Liver (tissue), 9 donors: ENCODE results near the gene ABCG8. TPM values are rescaled to one million over a fixed set of nuclear protein-coding genes. Genes with fewer than 3 reads are reported as not detected.

Experiments
- DNase-seq: peaks from one replicate; pipeline ENCODE4 v3.0.0-alpha.2; 2017; ENCODE audit warnings: low spot score
- H3K27ac ChIP-seq, 2 donors: one replicate each; pipeline ENCODE4 v1.7.0; 2013; ENCODE audit warnings: inconsistent platforms in 2 of 2, low read length in 2 of 2, control low read depth in 1 of 2, low read depth in 1 of 2, mild to moderate bottlenecking in 1 of 2
- H3K27me3 ChIP-seq, 4 donors: one replicate each; pipeline versions ENCODE4 v1.6.1 to v1.7.0; 2013; ENCODE audit warnings: low read length in 3 of 4, inconsistent platforms in 1 of 4, mild to moderate bottlenecking in 1 of 4, moderate library complexity in 1 of 4; ENCODE audit not compliant: control insufficient read depth in 4 of 4, insufficient read depth in 4 of 4
- H3K36me3 ChIP-seq, 4 donors: one replicate each; pipeline versions ENCODE4 v1.6.1 to v1.7.0; 2013; ENCODE audit warnings: low read length in 3 of 4, mild to moderate bottlenecking in 3 of 4, low read depth in 1 of 4, moderate library complexity in 1 of 4; ENCODE audit not compliant: control insufficient read depth in 4 of 4, insufficient read depth in 3 of 4
- H3K4me1 ChIP-seq, 4 donors: one replicate each; pipeline versions ENCODE4 v1.6.1 to v1.7.0; 2013; ENCODE audit warnings: low read length in 3 of 4, mild to moderate bottlenecking in 3 of 4, moderate library complexity in 1 of 4; ENCODE audit not compliant: control insufficient read depth in 4 of 4, insufficient read depth in 4 of 4
- H3K4me3 ChIP-seq, 3 donors: one replicate each; pipeline versions ENCODE4 v1.6.1 to v1.7.0; 2013; ENCODE audit warnings: low read length in 3 of 3, control low read depth in 1 of 3, low read depth in 1 of 3, mild to moderate bottlenecking in 1 of 3
- H3K9ac ChIP-seq, 2 donors: one replicate each; pipeline ENCODE4 v1.7.0; 2013; ENCODE audit warnings: low read length in 2 of 2, mild to moderate bottlenecking in 2 of 2, moderate library complexity in 2 of 2, control low read depth in 1 of 2, low read depth in 1 of 2
- H3K9me3 ChIP-seq, 4 donors: one replicate each; pipeline versions ENCODE4 v1.6.1 to v1.7.0; 2013; ENCODE audit warnings: low read length in 3 of 4; ENCODE audit not compliant: control insufficient read depth in 4 of 4
- EGR1 ChIP-seq, 2 donors: IDR thresholded peaks; 2 replicates each; pipeline ENCODE4 v1.6.1; 2016 to 2018; ENCODE audit warnings: antibody characterized with exemption in 2 of 2, low read depth in 2 of 2
- FOXA1 ChIP-seq: IDR thresholded peaks from 2 replicates; pipeline ENCODE4 v1.6.1; 2016; ENCODE audit warnings: antibody characterized with exemption
- FOXA2 ChIP-seq: IDR thresholded peaks from 2 replicates; pipeline ENCODE4 v1.6.1; 2016; ENCODE audit warnings: antibody characterized with exemption
- GABPA ChIP-seq, 2 donors: IDR thresholded peaks in 1 of 2; conservative IDR thresholded peaks in 1 of 2; 2 replicates each; pipeline ENCODE4 v1.6.1; 2016; ENCODE audit warnings: antibody characterized with exemption in 2 of 2, mild to moderate bottlenecking in 1 of 2, moderate library complexity in 1 of 2
- HNF4A ChIP-seq, 2 donors: conservative IDR thresholded peaks; 2 replicates each; pipeline ENCODE4 v1.6.1; 2016; ENCODE audit warnings: antibody characterized with exemption in 2 of 2, mild to moderate bottlenecking in 2 of 2
- HNF4G ChIP-seq: IDR thresholded peaks from 2 replicates; pipeline ENCODE4 v1.6.1; 2016; ENCODE audit warnings: antibody characterized with exemption
- JUND ChIP-seq, 2 donors: IDR thresholded peaks; 2 replicates each; pipeline ENCODE4 v1.6.1; 2016; ENCODE audit warnings: antibody characterized with exemption in 2 of 2
- NR2F2 ChIP-seq: IDR thresholded peaks from 2 replicates; pipeline ENCODE4 v1.6.1; 2016; ENCODE audit warnings: antibody characterized with exemption
- RAD21 ChIP-seq, 2 donors: IDR thresholded peaks; 2 replicates each; pipeline ENCODE4 v1.6.1; 2016; ENCODE audit warnings: antibody characterized with exemption in 2 of 2, mild to moderate bottlenecking in 2 of 2
- RXRA ChIP-seq, 2 donors: IDR thresholded peaks; 2 replicates each; pipeline ENCODE4 v1.6.1; 2017 to 2018; ENCODE audit warnings: antibody characterized with exemption in 2 of 2, mild to moderate bottlenecking in 1 of 2
- TAF1 ChIP-seq: conservative IDR thresholded peaks from 2 replicates; pipeline ENCODE4 v1.6.1; 2016; ENCODE audit warnings: antibody characterized with exemption, mild to moderate bottlenecking
- WGBS: extraction: QIAGEN DNeasy Blood & Tissue Kit; methylation state at CpG from one replicate; pipeline ENCODE4 v1.1.7; 2013; 5-methylcytosine and 5-hydroxymethylcytosine counted together
- polyA plus RNA-seq, 2 donors: library from polyadenylated mRNA; stranded (reverse) in 1 of 2; unstranded in 1 of 2; fragments of 200-250 nt in 1 of 2; fragments of >200 nt in 1 of 2; fragmentation: Nextera tagmentation in 1 of 2; extraction: Ambion mirVana in 1 of 2; gene quantifications; one replicate each; pipeline versions ENCODE4 v1.2.1 to v1.2.3, GENCODE V29; 2013 to 2015
- total RNA-seq, 2 donors: library from RNA; depleted of rRNA; stranded (reverse); fragments of >200 nt; gene quantifications; one replicate each; pipeline ENCODE4 v1.2.3, GENCODE V29; 2014
- TF ChIP-seq, protein P1 (sequence below): IDR thresholded peaks from 2 replicates; pipeline ENCODE4 v1.6.1; 2016; ENCODE audit warnings: antibody characterized with exemption, mild to moderate bottlenecking
- TF ChIP-seq, protein P2 (sequence below): IDR thresholded peaks from 2 replicates; pipeline ENCODE4 v1.6.1; 2016; ENCODE audit warnings: antibody characterized with exemption
- TF ChIP-seq, protein P3 (sequence below): IDR thresholded peaks from 2 replicates; pipeline ENCODE4 v1.6.1; 2016; ENCODE audit warnings: antibody characterized with exemption
- donor health status: healthy.
- donor health status: healthy.
- donor health status: healthy.
- donor health status: healthy.
- donor health status: healthy.

ABCG8 gene
- total and polyA plus RNA-seq, 4 donors, result 16.8 to 81.2 (median 37.5) TPM

DNA sequence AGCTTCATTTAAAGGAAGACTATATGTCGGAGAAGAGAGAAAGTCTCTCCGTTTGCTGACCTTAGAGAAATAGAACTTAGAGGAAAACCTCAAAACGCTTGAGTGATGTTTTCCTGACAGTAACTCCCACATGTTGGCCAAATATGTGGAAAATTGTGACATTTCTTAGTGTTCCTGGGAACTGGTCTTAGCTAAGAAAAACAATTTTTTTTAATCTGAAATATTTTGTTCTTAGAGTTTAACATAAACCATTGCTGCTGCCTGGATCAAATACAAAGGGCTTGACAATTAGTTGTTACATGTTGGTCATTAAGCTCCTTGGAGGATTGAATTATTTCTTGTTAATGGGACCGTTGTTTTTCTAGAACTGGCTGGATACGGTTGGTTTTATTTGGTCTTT lies 48.6 kb upstream of the ABCG8 start:
- H3K4me1 ChIP-seq, result no peaks in the 10 kb centered on the region
- no peak for DNase-seq
- no peak overlapping the region for H3K9ac ChIP-seq
- WGBS, result 91% methylated on average over 5 of the region's 5 CpGs
- no peak overlapping the region for H3K27ac ChIP-seq
- peaks cover 0 to 5% (median 0%) of the 10 kb centered on the region in 4 donors for H3K36me3 ChIP-seq
- no peak overlapping the region for H3K4me3 ChIP-seq
- TF ChIP-seq RAD21 (IDR thresholded peaks at IDR 0.05) (no peak), GABPA (IDR thresholded peaks at IDR 0.05 in 1 of 2, conservative IDR thresholded peaks at IDR 0.05 in 1 of 2) (no peak), FOXA1 (no peak), FOXA2 (no peak), RXRA (IDR thresholded peaks at IDR 0.05) (no peak), JUND (IDR thresholded peaks at IDR 0.05) (no peak), HNF4A (conservative IDR thresholded peaks at IDR 0.05) (no peak), TAF1 (no peak), HNF4G (no peak), EGR1 (IDR thresholded peaks at IDR 0.05; ENCODE audit: low read depth in 2 of 2) (no peak)
- TF ChIP-seq, protein P1, sequence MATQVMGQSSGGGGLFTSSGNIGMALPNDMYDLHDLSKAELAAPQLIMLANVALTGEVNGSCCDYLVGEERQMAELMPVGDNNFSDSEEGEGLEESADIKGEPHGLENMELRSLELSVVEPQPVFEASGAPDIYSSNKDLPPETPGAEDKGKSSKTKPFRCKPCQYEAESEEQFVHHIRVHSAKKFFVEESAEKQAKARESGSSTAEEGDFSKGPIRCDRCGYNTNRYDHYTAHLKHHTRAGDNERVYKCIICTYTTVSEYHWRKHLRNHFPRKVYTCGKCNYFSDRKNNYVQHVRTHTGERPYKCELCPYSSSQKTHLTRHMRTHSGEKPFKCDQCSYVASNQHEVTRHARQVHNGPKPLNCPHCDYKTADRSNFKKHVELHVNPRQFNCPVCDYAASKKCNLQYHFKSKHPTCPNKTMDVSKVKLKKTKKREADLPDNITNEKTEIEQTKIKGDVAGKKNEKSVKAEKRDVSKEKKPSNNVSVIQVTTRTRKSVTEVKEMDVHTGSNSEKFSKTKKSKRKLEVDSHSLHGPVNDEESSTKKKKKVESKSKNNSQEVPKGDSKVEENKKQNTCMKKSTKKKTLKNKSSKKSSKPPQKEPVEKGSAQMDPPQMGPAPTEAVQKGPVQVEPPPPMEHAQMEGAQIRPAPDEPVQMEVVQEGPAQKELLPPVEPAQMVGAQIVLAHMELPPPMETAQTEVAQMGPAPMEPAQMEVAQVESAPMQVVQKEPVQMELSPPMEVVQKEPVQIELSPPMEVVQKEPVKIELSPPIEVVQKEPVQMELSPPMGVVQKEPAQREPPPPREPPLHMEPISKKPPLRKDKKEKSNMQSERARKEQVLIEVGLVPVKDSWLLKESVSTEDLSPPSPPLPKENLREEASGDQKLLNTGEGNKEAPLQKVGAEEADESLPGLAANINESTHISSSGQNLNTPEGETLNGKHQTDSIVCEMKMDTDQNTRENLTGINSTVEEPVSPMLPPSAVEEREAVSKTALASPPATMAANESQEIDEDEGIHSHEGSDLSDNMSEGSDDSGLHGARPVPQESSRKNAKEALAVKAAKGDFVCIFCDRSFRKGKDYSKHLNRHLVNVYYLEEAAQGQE, result no peak
- TF ChIP-seq, protein P2, sequence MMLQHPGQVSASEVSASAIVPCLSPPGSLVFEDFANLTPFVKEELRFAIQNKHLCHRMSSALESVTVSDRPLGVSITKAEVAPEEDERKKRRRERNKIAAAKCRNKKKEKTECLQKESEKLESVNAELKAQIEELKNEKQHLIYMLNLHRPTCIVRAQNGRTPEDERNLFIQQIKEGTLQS, result no peak
- TF ChIP-seq, protein P3, sequence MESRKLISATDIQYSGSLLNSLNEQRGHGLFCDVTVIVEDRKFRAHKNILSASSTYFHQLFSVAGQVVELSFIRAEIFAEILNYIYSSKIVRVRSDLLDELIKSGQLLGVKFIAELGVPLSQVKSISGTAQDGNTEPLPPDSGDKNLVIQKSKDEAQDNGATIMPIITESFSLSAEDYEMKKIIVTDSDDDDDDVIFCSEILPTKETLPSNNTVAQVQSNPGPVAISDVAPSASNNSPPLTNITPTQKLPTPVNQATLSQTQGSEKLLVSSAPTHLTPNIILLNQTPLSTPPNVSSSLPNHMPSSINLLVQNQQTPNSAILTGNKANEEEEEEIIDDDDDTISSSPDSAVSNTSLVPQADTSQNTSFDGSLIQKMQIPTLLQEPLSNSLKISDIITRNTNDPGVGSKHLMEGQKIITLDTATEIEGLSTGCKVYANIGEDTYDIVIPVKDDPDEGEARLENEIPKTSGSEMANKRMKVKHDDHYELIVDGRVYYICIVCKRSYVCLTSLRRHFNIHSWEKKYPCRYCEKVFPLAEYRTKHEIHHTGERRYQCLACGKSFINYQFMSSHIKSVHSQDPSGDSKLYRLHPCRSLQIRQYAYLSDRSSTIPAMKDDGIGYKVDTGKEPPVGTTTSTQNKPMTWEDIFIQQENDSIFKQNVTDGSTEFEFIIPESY, result no peak
- H3K9me3 ChIP-seq, result no peaks in the 10 kb centered on the region
- no peaks in the 10 kb centered on the region for H3K27me3 ChIP-seq

DNA sequence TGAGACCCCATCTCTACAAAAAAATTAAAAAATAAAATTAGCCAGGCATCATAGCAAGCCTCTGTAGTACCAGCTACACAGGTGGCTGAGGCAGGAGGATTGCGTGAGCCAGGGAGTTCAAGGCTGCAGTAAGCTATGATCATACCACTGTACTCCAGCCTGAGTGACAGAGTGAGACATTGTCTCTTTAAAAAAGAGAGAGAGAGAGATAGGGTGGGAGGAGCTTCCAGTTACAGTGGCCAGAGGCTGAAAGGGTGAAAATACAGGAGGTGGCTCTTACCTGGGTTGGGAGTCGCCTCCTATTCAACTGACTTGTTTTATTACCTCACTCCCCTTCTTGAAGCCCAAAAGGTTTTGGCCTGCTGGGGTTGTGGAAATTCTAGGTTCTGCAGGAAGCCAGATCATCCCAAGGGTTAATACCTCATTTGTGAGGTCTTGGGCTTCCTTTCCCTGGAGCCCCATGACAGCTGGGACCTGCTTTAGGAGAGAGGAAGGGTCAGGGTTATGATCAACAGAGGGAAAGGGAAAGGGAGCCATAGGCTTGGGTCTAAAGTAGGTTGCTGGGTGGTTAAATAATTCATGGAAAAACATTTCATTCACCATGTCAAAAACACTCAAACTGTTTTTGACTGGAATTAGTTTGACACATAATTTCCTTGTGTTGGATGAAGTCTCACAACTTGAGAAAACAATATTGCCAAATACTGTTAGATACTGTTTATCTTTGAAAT lies 47.6 kb upstream of the ABCG8 start:
- Histone ChIP-seq H3K27ac (no peak overlapping the region), H3K4me1 (no peaks in the 10 kb centered on the region), H3K36me3 (peaks cover 0 to 5% (median 0%) of the 10 kb centered on the region in 4 donors), H3K9me3 (no peaks in the 10 kb centered on the region), H3K9ac (no peak overlapping the region), H3K4me3 (no peak overlapping the region), H3K27me3 (no peaks in the 10 kb centered on the region)
- TF ChIP-seq FOXA2, result no peak
- no peak for TF ChIP-seq JUND (IDR thresholded peaks at IDR 0.05)
- no peak for TF ChIP-seq NR2F2
- TF ChIP-seq, protein P3, result no peak
- TF ChIP-seq RXRA (IDR thresholded peaks at IDR 0.05), result no peak
- TF ChIP-seq TAF1, result no peak
- DNase-seq, result no peak
- WGBS, result 95% methylated on average over 2 of the region's 2 CpGs
